OCI-LY3 (cell line): ENCODE data around the gene LHFPL2.

Experiments used
- CTCF ChIP-seq: fragments of 200-600, 300-600 bp; sonication (generic); IDR thresholded peaks from 2 replicates; pipeline ENCODE4 v1.5.1; 2014; ENCODE audit warnings: antibody characterized with exemption, low read length, low read depth
- EZH2phosphoT487 ChIP-seq: fragments of 200-600 bp; shearing (Covaris generic); IDR thresholded peaks from 2 replicates; pipeline ENCODE4 v1.6.1; 2018; ENCODE audit warnings: antibody characterized with exemption, mixed run types, low read depth

- TF ChIP-seq CTCF (no peak), EZH2phosphoT487 (no peak)
Observed at GRCh38 chr5:78483809-78484521, 164.6 kb downstream of the LHFPL2 start.
